Activated CD4-positive, alpha-beta T cell treated with anti-CD3 and anti-CD28 coated beads for 48 hours (primary cell): Measurements from ENCODE around the gene OR1A1.
"Not testable (repeated sequence)": the region's sequence is repeated elsewhere in the genome, so short reads cannot be mapped to it uniquely, and the experiment has no call there.

Source experiments
- DNase-seq: peaks from one replicate; pipeline ENCODE4 v3.0.0-alpha.2; 2020

OR1A1 gene

GRCh38 chr17:3207367-3207766 lies at the start of gene OR1A1:
OR1A1 (plus strand) TSS chr17:3207667; CDS start chr17:3215621, 7,954 bp downstream.
- DNase-seq, result no peak

GRCh38 chr17:3167574-3167973 lies 39.9 kb upstream of the OR1A1 start:
- DNase-seq, result no peak

- no peak for DNase-seq
Measured at GRCh38 chr17:3189961-3190360, 17.5 kb upstream of the OR1A1 start.

GRCh38 chr17:3197219-3197618 lies 10.2 kb upstream of the OR1A1 start, which contains the start of gene OR1A2:
OR1A2 (plus strand) TSS chr17:3197519; CDS start chr17:3197519, 0 bp downstream.
- no peak for DNase-seq

GRCh38 chr17:3208484-3208883 lies 1.0 kb downstream of the OR1A1 start:
- no peak for DNase-seq

GRCh38 chr17:3213001-3213400 lies 5.5 kb downstream of the OR1A1 start:
- DNase-seq, result no peak

GRCh38 chr17:3213587-3213986 lies 6.1 kb downstream of the OR1A1 start:
- no peak for DNase-seq

GRCh38 chr17:3219978-3220377 lies 12.5 kb downstream of the OR1A1 start:
- DNase-seq, result not testable (repeated sequence)

- no peak for DNase-seq
Measured at GRCh38 chr17:3221850-3222249, 14.4 kb downstream of the OR1A1 start.

GRCh38 chr17:3222505-3222904 lies 15.0 kb downstream of the OR1A1 start:
- DNase-seq, result no peak

- not testable (repeated sequence) for DNase-seq
Measured at GRCh38 chr17:3224721-3225352, 17.4 kb downstream of the OR1A1 start.

- DNase-seq, result not testable (repeated sequence)
Measured at GRCh38 chr17:3232300-3232699, 24.8 kb downstream of the OR1A1 start.

- DNase-seq, result not testable (repeated sequence)
Measured at GRCh38 chr17:3238685-3239084, 31.2 kb downstream of the OR1A1 start.

GRCh38 chr17:3241044-3241443 lies 33.6 kb downstream of the OR1A1 start:
- not testable (repeated sequence) for DNase-seq

- DNase-seq, result not testable (repeated sequence)
Measured at GRCh38 chr17:3244841-3245240, 37.4 kb downstream of the OR1A1 start.

- not testable (repeated sequence) for DNase-seq
Measured at GRCh38 chr17:3249013-3249412, 41.5 kb downstream of the OR1A1 start.

- no peak for DNase-seq
Measured at GRCh38 chr17:3256575-3256974, 49.1 kb downstream of the OR1A1 start.

- no peak for DNase-seq
Measured at GRCh38 chr17:3260163-3260562, 52.7 kb downstream of the OR1A1 start.

- no peak for DNase-seq
Measured at GRCh38 chr17:3260600-3260999, 53.1 kb downstream of the OR1A1 start.
